Activated CD8-positive, alpha-beta T cell treated with anti-CD3 and anti-CD28 coated beads for 36 hours (primary cell): ENCODE measurements around the gene TPST1. TPM values are rescaled to one million over a fixed set of nuclear protein-coding genes. Genes with fewer than 3 reads are reported as not detected.
A peak's percentile ranks its signal among the peaks of the same experiment; 100 is the strongest.
"Not testable (repeated sequence)": the region's sequence is repeated elsewhere in the genome, so short reads cannot be mapped to it uniquely, and the experiment has no call there.

Source experiments
- ATAC-seq: fragments of 200-7000 bp; cut with Tn5 transposase; one replicate; pipeline ENCODE4 v1.10.0; 2021; ENCODE audit warnings: mild to moderate bottlenecking, moderate library complexity
- CTCF ChIA-PET: fragments of 350-600 bp; sonication (Branson Sonifier 250); formaldehyde crosslinking; loops from one replicate; lab custom pipeline; 2021; ENCODE audit warnings: antibody characterized with exemption; lab: Charles Lee
- POLR2A ChIA-PET: fragments of 350-600 bp; sonication (Branson Sonifier 250); formaldehyde crosslinking; loops from one replicate; lab custom pipeline; 2021; ENCODE audit warnings: antibody characterized with exemption; lab: Charles Lee
- DNase-seq: peaks from one replicate; pipeline ENCODE4 v3.0.0-alpha.2; 2020
- H3K27ac Mint-ChIP-seq: one replicate; pipeline ENCODE4 v1.8.0; 2021; ENCODE audit warnings: mild to moderate bottlenecking, mixed read lengths
- H3K27me3 Mint-ChIP-seq: one replicate; pipeline ENCODE4 v1.8.0; 2021; ENCODE audit warnings: mixed read lengths
- H3K36me3 Mint-ChIP-seq: one replicate; pipeline ENCODE4 v1.8.0; 2021; ENCODE audit warnings: low read depth, mixed read lengths
- H3K4me1 Mint-ChIP-seq: one replicate; pipeline ENCODE4 v1.8.0; 2021; ENCODE audit warnings: low read depth, mixed read lengths
- H3K4me3 Mint-ChIP-seq: one replicate; pipeline ENCODE4 v1.8.0; 2021; ENCODE audit warnings: mild to moderate bottlenecking, moderate library complexity, mixed read lengths
- H3K9me3 Mint-ChIP-seq: one replicate; pipeline ENCODE4 v1.8.0; 2021; ENCODE audit warnings: mixed read lengths
- intact Hi-C: fragments of 100-400 bp; cut with micrococcal nuclease; formaldehyde crosslinking; loops from one replicate; pipeline ENCODE4 v1.10.0; 2022
- total RNA-seq, 2 experiments: library from RNA; stranded (reverse); gene quantifications; one replicate each; pipeline ENCODE4 v1.2.3, GENCODE V29; 2021
- TF ChIP-seq, protein P1 (sequence below): fragments of 200-600 bp; IDR thresholded peaks from one replicate; pipeline ENCODE4 v1.8.0; 2022; ENCODE audit warnings: antibody characterized with exemption, mild to moderate bottlenecking

TPST1 gene
- total RNA-seq, 2 experiments from 2014 or later: 2.4 TPM

DNA sequence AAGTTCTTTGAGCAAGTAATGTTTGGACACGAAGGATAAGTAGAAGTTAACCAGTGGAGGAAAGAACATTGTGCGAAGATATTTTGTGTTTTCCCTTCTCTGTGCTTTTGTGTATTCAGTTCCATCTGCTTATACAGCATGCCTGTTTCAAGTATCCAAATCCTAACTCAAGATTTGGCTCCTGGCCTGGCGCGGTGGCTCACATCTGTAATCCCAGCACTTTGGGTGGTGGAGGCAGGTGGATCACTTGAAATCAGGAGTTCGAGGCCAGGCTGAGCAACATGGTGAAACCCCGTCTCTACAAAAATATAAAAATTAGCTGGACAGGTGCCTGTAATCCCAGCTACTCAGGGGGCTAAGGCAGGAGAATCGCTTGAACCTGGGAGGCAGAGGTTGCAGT is 40.8 kb upstream of the TPST1 start:
- CTCF ChIA-PET: no interaction called here
- peaks cover 6% of the 10 kb centered on the region for H3K36me3 Mint-ChIP-seq
- POLR2A ChIA-PET: interaction anchor here (0.6 kb wide), 1 partner anchor 588 kb away, joined by 4 read pairs; no protein-coding TSS in a partner anchor
- no peaks in the 10 kb centered on the region for H3K27me3 Mint-ChIP-seq
- no peak overlapping the region for H3K27ac Mint-ChIP-seq
- H3K9me3 Mint-ChIP-seq: peaks cover 2% of the 10 kb centered on the region
- peaks cover 3% of the 10 kb centered on the region for H3K4me1 Mint-ChIP-seq
- ATAC-seq (no peak), DNase-seq (no peak)
- intact Hi-C loops: no loop called here
- no peak overlapping the region for H3K4me3 Mint-ChIP-seq
- TF ChIP-seq, protein P1, sequence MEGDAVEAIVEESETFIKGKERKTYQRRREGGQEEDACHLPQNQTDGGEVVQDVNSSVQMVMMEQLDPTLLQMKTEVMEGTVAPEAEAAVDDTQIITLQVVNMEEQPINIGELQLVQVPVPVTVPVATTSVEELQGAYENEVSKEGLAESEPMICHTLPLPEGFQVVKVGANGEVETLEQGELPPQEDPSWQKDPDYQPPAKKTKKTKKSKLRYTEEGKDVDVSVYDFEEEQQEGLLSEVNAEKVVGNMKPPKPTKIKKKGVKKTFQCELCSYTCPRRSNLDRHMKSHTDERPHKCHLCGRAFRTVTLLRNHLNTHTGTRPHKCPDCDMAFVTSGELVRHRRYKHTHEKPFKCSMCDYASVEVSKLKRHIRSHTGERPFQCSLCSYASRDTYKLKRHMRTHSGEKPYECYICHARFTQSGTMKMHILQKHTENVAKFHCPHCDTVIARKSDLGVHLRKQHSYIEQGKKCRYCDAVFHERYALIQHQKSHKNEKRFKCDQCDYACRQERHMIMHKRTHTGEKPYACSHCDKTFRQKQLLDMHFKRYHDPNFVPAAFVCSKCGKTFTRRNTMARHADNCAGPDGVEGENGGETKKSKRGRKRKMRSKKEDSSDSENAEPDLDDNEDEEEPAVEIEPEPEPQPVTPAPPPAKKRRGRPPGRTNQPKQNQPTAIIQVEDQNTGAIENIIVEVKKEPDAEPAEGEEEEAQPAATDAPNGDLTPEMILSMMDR: no peak

GRCh38 chr7:66167773-66168387 is 37.3 kb upstream of the TPST1 start:
- TF ChIP-seq, protein P1: no peak
- no peak for DNase-seq
- Mint-ChIP-seq H3K4me3 (no peak overlapping the region), H3K27ac (no peak overlapping the region), H3K9me3 (no peaks in the 10 kb centered on the region), H3K4me1 (peaks cover 3% of the 10 kb centered on the region), H3K36me3 (no peaks in the 10 kb centered on the region), H3K27me3 (no peaks in the 10 kb centered on the region)
- intact Hi-C loops: no loop called here
- no peak for ATAC-seq
- CTCF ChIA-PET: no interaction called here
- POLR2A ChIA-PET: no interaction called here

DNA sequence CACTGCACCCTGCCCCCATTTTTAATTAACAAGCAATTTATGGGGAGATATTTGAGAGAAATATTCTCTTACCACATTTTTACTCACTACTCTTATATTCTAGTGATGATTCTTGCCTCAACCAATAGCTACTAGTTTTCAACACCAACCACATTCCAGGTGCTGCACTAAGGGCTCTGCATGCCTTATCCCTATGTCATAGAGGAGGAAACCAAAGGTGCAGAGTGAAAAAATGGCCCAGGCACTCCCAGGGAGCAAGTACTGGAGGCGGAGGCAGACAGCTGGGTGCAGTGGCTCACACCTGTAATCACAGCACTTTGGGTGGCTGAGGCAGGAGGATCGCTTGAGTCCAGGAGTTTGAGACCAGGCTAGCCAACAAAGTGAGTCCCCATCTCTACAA is 35.5 kb upstream of the TPST1 start:
- intact Hi-C loops: no loop called here

GRCh38 chr7:66170309-66171231 is 34.6 kb upstream of the TPST1 start:
- intact Hi-C loops: no loop called here
- CTCF ChIA-PET: no interaction called here
- H3K9me3 Mint-ChIP-seq: no peaks in the 10 kb centered on the region
- peaks cover 7% of the 10 kb centered on the region for H3K4me1 Mint-ChIP-seq
- H3K27ac Mint-ChIP-seq: no peak overlapping the region
- no peak overlapping the region for H3K4me3 Mint-ChIP-seq
- DNase-seq: no peak
- no peaks in the 10 kb centered on the region for H3K27me3 Mint-ChIP-seq
- TF ChIP-seq, protein P1: no peak
- H3K36me3 Mint-ChIP-seq: no peaks in the 10 kb centered on the region
- POLR2A ChIA-PET: no interaction called here
- ATAC-seq: no peak

More for the DNA sequence above, 35.5 kb upstream of the TPST1 start:
- Mint-ChIP-seq H3K27me3 (no peaks in the 10 kb centered on the region), H3K4me3 (no peak overlapping the region), H3K27ac (no peak overlapping the region), H3K9me3 (no peaks in the 10 kb centered on the region), H3K4me1 (peaks cover 7% of the 10 kb centered on the region), H3K36me3 (no peaks in the 10 kb centered on the region)
- DNase-seq: no peak
- TF ChIP-seq, protein P1: no peak
- ATAC-seq: no peak
- POLR2A ChIA-PET: no interaction called here
- CTCF ChIA-PET: interaction anchor here (0.7 kb wide), 1 partner anchor 14 kb away, joined by 3 read pairs; no protein-coding TSS in a partner anchor

DNA sequence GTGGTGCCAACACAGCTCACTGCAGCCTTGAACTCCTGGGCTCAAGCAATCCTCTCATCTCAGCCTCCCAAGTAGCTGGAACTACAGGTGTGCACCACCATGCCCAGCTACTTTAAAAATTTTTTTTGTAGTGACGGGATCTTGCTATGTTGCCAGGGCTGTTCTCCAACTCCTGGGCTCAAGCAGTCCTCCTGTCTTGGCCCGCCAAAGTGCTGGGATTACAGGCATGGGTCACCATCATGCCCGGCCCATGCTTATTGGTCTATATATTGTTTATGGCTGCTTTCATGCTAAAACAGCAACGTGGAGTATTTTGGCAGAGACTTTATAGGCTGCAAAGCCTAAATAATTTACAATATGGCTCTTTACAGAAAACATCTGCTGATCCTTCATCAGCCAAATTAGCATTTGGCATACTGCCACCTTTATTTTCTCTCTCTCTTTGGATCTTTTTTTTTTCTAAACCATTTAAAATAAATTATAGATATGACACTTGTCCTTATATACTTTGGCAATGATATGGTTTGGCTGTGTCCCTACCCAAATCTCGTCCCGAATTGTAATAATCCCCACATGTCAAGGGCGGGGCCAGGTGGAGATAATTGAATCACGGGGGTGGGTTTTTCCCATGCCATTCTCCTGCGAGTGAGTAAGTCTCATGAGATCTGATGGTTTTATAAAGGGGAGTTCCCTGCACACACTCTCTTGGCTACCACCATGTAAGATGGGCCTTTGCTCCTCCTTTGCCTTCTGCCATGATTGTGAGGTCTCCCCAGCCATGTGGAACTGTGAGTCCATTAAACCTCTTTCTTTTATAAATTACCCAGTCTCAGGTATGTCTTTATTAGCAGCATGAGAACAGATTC is 32.4 kb upstream of the TPST1 start:
- ATAC-seq (peak; percentile 30), DNase-seq (peak; percentile 35)
- H3K27ac Mint-ChIP-seq, CTCF ChIA-PET, H3K9me3 Mint-ChIP-seq, H3K36me3 Mint-ChIP-seq, POLR2A ChIA-PET, H3K4me1 Mint-ChIP-seq, intact Hi-C loops, H3K27me3 Mint-ChIP-seq, H3K4me3 Mint-ChIP-seq: not testable (repeated sequence)
